ENCODE data around the gene KCTD12.

Gene KCTD12

DNA sequence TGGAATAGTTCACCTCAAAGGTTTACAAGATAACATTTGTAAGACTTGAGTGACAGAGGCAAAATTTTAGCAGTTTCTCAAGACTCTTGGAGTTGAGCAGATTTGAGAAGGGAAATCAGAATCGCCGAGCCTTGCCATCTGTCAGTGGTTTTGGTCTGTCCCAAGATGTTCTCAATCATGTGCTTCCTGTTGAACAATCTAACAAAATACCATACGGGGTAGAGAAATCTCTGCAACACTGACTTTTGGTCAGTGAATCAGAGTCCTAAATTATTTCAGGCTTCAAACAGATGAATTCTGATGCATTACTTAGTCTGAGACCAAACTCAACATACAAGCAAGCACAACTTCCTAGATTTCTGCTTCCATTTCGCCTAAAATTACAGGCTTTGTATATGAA, 3.8 kb downstream of the KCTD12 start:
- DNase-seq, result no peak
- TF ChIP-seq GATA1 (IDR thresholded peaks at IDR 0.05; ENCODE audit: low read depth, low read length) (no peak), POLR2A (IDR thresholded peaks at IDR 0.05; ENCODE audit: low read length) (no peak)

DNA sequence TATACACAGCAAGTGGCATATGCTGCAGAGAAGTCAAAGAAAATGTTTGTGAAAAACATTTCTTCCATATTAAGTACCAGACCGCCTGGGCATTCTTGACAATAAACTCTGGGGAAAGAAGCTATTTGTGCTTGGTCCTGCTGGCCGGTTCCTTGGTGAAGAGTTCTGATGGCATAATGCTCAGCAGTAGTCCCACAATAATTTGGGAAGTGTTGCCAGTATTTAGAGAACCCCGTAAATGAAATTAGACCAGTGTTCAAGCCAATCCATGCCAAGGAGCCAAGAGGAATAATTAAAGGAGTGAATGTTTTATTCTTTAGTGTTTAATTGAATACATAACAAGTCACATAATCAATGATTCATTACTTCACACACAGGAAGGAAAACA, 6.3 kb downstream of the KCTD12 start:
- DNase-seq, result no peak
- no peak for TF ChIP-seq POLR2A (IDR thresholded peaks at IDR 0.05; ENCODE audit: low read length)
- TF ChIP-seq GATA1 (IDR thresholded peaks at IDR 0.05; ENCODE audit: low read depth, low read length), result no peak

DNA sequence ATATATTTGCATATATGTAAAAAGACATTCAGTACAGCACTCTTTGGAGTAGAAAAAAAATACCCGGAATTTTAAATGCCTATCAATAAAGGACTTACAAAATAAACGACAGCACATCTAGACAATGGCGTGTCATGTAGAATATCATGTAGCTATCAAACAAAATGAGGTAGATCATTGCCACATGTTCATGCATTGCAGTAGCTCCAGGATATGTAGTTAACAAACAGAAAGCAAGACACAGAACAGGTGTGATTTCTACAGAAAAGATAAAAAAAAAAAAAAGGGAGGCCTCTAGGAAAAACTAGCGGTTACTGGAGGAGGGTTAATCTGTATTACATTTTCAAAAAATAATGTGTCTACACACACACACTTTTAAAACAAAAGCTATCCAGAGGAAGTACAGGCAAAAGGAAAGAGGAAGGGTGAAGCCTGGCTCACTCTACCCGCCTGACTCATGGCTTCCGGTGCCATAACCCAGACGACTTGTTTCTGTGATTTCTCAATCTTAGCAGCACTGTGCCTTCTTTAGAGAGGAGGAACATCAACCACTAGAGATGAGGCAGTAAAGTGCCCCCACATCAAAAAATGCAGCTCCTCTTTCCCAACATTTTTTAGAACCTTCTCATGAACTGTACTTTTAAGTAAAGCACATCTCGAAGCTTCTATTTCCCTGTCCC, 6.9 kb downstream of the KCTD12 start:
- TF ChIP-seq POLR2A (IDR thresholded peaks at IDR 0.05; ENCODE audit: low read length) (no peak), GATA1 (IDR thresholded peaks at IDR 0.05; ENCODE audit: low read depth, low read length) (no peak)
- no peak for DNase-seq

DNA sequence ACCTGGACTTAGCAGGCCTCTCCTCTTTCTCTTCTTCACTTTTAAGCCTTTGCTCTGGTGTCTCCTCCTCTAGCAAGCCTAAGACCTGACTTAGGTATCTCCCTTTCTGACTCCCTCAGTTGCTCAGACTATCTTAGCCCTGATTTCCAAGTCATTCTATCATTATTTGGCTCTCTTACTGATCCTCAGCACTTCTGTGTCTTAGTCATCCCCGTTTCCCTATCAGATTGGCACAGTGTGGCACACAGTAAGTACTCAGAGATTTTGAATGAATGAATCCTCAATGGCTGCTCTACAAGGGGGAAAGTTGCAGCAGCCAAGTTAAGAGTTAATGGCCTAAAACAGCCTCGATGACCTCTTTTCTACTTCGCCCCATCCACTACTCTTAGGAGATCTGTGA, 8.2 kb downstream of the KCTD12 start:
- TF ChIP-seq GATA1 (IDR thresholded peaks at IDR 0.05; ENCODE audit: low read depth, low read length) (no peak), POLR2A (IDR thresholded peaks at IDR 0.05; ENCODE audit: low read length) (no peak)
- no peak for DNase-seq

DNA sequence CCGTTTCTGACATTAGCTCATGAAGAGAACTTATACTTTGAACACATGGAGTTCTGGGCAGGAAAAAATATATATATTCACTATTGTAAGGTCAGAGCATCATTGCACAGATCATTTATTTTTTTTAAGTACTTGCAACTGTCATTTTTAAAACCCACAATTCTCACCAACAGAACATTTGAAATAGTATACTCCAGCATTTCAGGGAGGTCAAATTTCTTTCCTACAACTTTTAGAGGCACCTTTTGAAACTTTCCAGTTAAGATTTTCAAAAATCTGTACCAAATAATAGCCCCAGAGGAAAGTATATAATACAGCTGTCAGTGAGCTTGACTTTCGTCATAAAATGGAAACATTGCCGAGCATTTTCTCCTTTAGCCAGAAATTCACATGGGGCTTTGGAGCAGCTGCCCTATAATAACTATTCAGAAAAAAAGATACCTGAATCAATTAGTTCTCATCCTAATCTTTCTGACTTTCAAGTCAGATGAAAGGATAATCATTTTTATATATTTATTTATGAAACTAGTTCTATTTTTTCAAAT, 10.9 kb downstream of the KCTD12 start:
- DNase-seq, result no peak
- TF ChIP-seq POLR2A (IDR thresholded peaks at IDR 0.05; ENCODE audit: low read length) (no peak), GATA1 (IDR thresholded peaks at IDR 0.05; ENCODE audit: low read depth, low read length) (no peak)

DNA sequence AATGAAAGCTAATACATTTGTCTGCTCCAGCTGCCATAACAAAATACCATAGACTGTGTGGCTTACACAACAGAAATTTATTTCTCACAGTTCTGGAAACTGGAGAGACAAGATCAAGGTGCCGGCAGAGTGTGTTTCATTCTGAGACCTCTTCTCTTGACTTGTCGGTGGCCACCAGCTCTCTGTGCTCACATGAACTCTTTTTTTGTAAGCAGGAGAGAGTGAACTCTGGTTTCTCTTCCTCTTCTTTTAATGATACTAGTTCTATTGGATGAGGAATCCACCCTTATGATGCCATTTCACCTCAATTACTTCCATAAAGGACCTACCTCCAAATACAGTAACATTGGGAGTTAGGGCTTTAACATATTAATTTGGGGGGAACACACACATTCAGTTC, 11.7 kb downstream of the KCTD12 start:
- no peak for DNase-seq
- no peak for TF ChIP-seq POLR2A (IDR thresholded peaks at IDR 0.05; ENCODE audit: low read length)
- no peak for TF ChIP-seq GATA1 (IDR thresholded peaks at IDR 0.05; ENCODE audit: low read depth, low read length)

DNA sequence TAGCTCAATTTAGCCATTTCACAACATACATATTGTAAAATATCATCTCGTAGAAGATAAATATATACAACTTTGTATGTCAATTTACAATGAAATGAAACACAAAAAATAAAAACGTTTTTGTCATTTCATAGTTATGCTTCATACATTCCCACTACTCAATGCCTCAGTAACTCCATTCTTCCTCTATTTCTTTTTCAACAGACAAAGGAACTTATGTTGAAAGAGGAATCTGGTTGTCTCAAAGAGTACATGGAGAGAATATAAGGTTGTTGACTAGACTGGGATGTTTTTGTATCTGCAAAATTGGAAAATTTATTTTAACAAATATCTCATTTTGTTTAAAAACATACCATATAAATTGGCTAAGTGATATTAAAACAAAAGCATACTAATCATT, 12.8 kb downstream of the KCTD12 start:
- TF ChIP-seq POLR2A (IDR thresholded peaks at IDR 0.05; ENCODE audit: low read length) (no peak), GATA1 (IDR thresholded peaks at IDR 0.05; ENCODE audit: low read depth, low read length) (no peak)
- DNase-seq, result no peak

DNA sequence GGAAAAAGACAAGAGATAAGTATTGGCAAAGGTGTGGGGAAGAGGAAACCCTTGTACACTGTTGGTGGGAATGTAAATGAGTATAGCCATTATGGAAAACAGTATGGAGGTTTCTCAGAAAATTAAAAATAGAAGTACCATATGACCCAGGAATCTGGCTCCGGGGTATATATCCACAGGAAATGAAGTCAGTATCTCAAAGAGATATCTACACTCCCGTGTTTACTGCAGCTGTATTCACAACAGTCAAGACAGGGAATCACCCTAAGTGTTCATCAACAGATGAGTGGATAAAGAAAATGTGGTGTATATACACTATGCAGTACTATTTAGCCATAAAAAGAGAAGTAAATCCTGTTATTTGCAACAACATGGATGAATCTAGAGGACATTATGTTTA, 13.5 kb downstream of the KCTD12 start:
- no peak for DNase-seq
- TF ChIP-seq POLR2A (IDR thresholded peaks at IDR 0.05; ENCODE audit: low read length), result no peak
- no peak for TF ChIP-seq GATA1 (IDR thresholded peaks at IDR 0.05; ENCODE audit: low read depth, low read length)

DNA sequence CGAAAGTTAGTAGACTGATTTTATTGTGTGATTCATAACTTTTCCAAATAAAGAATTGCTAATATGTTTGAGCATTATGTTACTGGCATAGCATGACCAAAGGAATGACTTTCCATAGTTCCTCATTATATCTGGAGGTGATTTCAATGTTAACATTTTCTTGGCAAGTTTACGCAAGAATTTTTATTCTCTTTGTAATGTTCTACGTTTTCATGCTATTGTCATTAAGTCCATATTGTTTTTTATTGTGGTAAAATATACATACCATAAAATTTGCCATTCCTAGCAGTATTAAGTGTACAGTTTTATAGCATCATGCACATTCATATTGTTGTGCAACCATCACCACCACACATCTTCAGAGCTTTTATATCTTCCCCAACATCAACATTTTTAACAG, 14.8 kb downstream of the KCTD12 start:
- TF ChIP-seq POLR2A (IDR thresholded peaks at IDR 0.05; ENCODE audit: low read length) (no peak), GATA1 (IDR thresholded peaks at IDR 0.05; ENCODE audit: low read depth, low read length) (no peak)
- DNase-seq, result no peak

DNA sequence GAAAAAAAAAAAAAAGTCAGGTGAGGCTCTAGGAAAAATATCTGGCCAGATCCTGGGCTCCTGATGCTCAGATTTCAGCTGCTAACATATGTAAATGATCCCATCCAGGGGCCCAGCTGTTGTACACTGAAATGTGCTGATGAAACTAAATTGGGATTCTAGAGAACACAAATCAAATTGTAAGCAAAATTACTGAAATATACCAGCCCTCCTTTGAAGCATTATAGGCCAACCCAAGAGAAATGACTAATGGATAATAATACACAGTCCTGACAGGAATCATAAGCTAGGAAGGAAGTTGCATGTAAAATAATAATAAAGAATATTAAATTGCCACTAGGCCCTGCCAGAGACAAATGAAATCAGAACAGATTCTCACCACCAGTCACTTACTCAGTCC, 17.8 kb downstream of the KCTD12 start:
- DNase-seq, result no peak
- TF ChIP-seq POLR2A (IDR thresholded peaks at IDR 0.05; ENCODE audit: low read length) (no peak), GATA1 (IDR thresholded peaks at IDR 0.05; ENCODE audit: low read depth, low read length) (no peak)

DNA sequence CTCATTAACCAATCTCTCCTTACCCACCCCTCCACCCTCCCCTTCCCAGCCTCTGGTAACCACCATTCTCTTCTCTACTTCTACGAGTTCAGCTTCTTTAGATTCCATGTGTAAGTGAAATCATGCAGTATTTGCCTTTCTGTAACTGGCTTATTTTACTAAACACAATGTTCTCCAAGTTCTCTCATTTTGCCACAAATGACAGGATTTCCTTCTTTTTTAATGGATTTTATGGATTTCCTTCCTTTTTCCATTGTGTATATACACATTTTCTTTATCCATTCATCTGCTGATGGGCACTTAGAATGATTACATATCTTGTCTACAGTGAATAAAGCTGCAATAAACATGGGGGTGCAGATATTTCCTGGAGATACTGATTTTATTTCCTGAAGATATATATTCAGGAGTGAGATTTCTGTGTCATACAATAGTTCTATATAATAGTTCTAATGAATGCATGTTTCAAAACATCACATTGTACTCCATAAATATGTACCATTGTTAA, 20.2 kb downstream of the KCTD12 start:
- TF ChIP-seq POLR2A (IDR thresholded peaks at IDR 0.05; ENCODE audit: low read length) (no peak), GATA1 (IDR thresholded peaks at IDR 0.05; ENCODE audit: low read depth, low read length) (no peak)
- DNase-seq, result no peak

DNA sequence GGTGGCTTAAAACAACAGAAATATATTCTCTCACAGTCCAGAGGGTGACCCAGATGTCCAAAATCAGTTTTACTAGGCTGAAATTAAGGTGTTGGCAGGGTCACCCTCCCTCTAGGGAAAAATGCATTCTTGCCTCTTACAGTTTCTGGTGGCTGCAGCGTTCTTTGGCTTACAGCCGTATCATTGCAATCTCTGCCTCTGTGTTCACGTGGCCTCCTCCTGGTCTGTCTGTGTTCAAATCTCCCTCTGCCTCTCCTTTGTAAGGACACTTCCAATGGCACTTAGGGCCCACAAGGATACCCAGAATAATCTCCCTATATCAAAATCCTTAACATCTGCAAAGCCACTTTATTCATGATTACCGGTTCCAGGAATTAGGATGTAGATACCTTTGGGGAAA, 21.1 kb downstream of the KCTD12 start:
- DNase-seq, result no peak
- TF ChIP-seq POLR2A (IDR thresholded peaks at IDR 0.05; ENCODE audit: low read length) (no peak), GATA1 (IDR thresholded peaks at IDR 0.05; ENCODE audit: low read depth, low read length) (no peak)

DNA sequence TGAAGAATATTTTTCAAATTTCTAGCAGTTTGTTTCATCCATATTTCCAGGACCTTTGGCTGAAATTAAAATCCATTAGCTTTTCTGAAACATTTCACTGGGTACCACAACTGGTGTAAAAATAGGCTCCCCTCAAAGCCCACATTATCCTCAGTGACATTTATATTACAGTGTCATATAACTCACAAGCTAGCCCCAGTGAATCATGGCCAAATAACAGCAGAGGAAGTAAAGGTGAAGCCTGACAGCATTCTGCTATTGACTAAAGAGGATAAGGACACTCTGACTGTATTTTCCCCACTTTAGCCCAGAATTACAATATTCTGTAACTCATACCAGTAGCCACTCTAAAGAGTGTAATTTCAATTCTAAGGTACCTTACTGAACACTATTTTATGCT, 21.9 kb downstream of the KCTD12 start:
- TF ChIP-seq GATA1 (IDR thresholded peaks at IDR 0.05; ENCODE audit: low read depth, low read length), result no peak
- no peak for TF ChIP-seq POLR2A (IDR thresholded peaks at IDR 0.05; ENCODE audit: low read length)
- DNase-seq, result no peak

DNA sequence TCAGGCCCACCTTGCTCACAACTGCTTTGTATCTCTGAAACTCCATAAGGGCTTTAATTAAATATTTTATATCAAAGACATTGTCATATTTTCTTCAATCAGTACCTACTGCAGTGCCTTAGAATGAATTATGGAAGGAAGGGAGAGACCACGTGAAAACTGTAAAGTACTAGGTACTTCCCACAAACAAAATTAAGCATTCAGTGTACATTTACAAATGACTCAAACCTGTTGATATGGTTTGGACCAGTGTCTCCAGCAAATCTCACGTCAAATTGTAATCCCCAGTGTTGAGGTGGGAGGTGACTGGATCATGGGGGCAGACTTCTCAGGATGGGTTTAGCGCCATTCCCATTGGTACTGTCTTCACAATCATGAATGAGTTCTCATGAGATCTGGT, 23.2 kb downstream of the KCTD12 start:
- TF ChIP-seq GATA1 (IDR thresholded peaks at IDR 0.05; ENCODE audit: low read depth, low read length), result no peak
- no peak for TF ChIP-seq POLR2A (IDR thresholded peaks at IDR 0.05; ENCODE audit: low read length)
- no peak for DNase-seq

DNA sequence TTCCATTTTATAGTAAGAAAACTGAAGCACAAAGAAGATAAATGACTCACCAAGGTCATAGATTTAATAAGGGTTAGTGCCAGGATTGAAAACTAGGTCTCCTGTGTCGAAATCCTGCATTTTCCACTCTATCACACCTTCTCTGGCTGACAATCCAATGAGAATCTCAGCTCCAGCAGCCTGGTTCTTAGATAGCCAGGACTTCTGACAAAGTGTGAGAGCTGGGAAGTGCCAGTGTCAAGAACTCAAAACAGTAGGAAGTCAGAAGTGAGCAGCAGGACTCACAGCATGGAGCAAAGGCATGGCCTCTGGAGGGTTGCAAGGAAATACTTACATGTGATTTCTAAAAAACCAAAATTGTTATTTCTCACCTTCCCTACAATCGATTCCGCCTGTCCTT, 24.3 kb downstream of the KCTD12 start:
- DNase-seq, result no peak
- TF ChIP-seq POLR2A (IDR thresholded peaks at IDR 0.05; ENCODE audit: low read length), result no peak
- no peak for TF ChIP-seq GATA1 (IDR thresholded peaks at IDR 0.05; ENCODE audit: low read depth, low read length)
